H9 (cell line): Measurements from ENCODE around the gene IQCN. TPM values are rescaled to one million over a fixed set of nuclear protein-coding genes. Genes with fewer than 3 reads are reported as not detected.

Source experiments
- DNase-seq: peaks from one replicate; pipeline ENCODE4 v3.0.0-alpha.2; 2017
- H2AFZ ChIP-seq: one replicate; pipeline ENCODE4 v1.6.1; 2013; ENCODE audit warnings: mild to moderate bottlenecking, low read length, control low read depth, moderate library complexity
- H2AK5ac ChIP-seq: 2 replicates; pipeline ENCODE4 v1.6.1; 2013; ENCODE audit warnings: low read length, control low read depth, mixed read lengths; ENCODE audit not compliant: insufficient read length
- H2BK120ac ChIP-seq: one replicate; pipeline ENCODE4 v1.6.1; 2013; ENCODE audit warnings: low read depth, mild to moderate bottlenecking, low read length, control low read depth, inconsistent platforms; ENCODE audit not compliant: poor library complexity, severe bottlenecking
- H2BK12ac ChIP-seq: 2 replicates; pipeline ENCODE4 v1.6.1; 2013; ENCODE audit warnings: low read length, control low read depth, mixed read lengths, low read depth; ENCODE audit not compliant: insufficient read length
- H2BK15ac ChIP-seq: 2 replicates; pipeline ENCODE4 v1.6.1; 2013; ENCODE audit warnings: low read depth, low read length, control low read depth
- H2BK20ac ChIP-seq: one replicate; pipeline ENCODE4 v1.6.1; 2013; ENCODE audit warnings: low read depth, mild to moderate bottlenecking, low read length, control low read depth, inconsistent platforms; ENCODE audit not compliant: poor library complexity, severe bottlenecking
- H2BK5ac ChIP-seq: 2 replicates; pipeline ENCODE4 v1.6.1; 2013; ENCODE audit warnings: low read length, control low read depth, mixed read lengths; ENCODE audit not compliant: insufficient read length
- H3K14ac ChIP-seq: 2 replicates; pipeline ENCODE4 v1.6.1; 2013; ENCODE audit warnings: low read length, control low read depth; ENCODE audit not compliant: insufficient read depth
- H3K18ac ChIP-seq: 2 replicates; pipeline ENCODE4 v1.6.1; 2013; ENCODE audit warnings: low read depth, mild to moderate bottlenecking, mixed read lengths, low read length, control low read depth; ENCODE audit not compliant: insufficient read length
- H3K23ac ChIP-seq: 2 replicates; pipeline ENCODE4 v1.6.1; 2013; ENCODE audit warnings: low read length, control low read depth, mixed read lengths, low read depth; ENCODE audit not compliant: insufficient read length
- H3K23me2 ChIP-seq: 2 replicates; pipeline ENCODE4 v1.6.1; 2013; ENCODE audit warnings: low read depth, mild to moderate bottlenecking, mixed read lengths, low read length, control low read depth; ENCODE audit not compliant: insufficient read length, poor library complexity, severe bottlenecking
- H3K27ac ChIP-seq: 2 replicates; pipeline ENCODE4 v1.5.1; 2013; ENCODE audit warnings: low read length, control low read depth, mixed read lengths, low read depth; ENCODE audit not compliant: insufficient read length
- H3K27me3 ChIP-seq: 2 replicates; pipeline ENCODE4 v1.6.1; 2013; ENCODE audit warnings: low read length, control low read depth, inconsistent platforms; ENCODE audit not compliant: insufficient read depth
- H3K4ac ChIP-seq: 2 replicates; pipeline ENCODE4 v1.6.1; 2013; ENCODE audit warnings: low read depth, mild to moderate bottlenecking, control low read depth, inconsistent platforms, low read length, moderate library complexity
- H3K4me1 ChIP-seq: 2 replicates; pipeline ENCODE4 v1.6.1; 2013; ENCODE audit warnings: low read length, control low read depth, inconsistent platforms; ENCODE audit not compliant: insufficient read depth
- H3K4me2 ChIP-seq: 2 replicates; pipeline ENCODE4 v1.6.1; 2013; ENCODE audit warnings: low read length, control low read depth, mixed read lengths; ENCODE audit not compliant: insufficient read length, insufficient read depth
- H3K56ac ChIP-seq: 2 replicates; pipeline ENCODE4 v1.6.1; 2013; ENCODE audit warnings: low read depth, mild to moderate bottlenecking, mixed read lengths, low read length, control low read depth; ENCODE audit not compliant: insufficient read length
- H3K79me1 ChIP-seq: 2 replicates; pipeline ENCODE4 v1.6.1; 2013; ENCODE audit warnings: low read depth, mild to moderate bottlenecking, moderate library complexity, low read length, control low read depth, inconsistent platforms; ENCODE audit not compliant: insufficient read depth, poor library complexity, severe bottlenecking
- H3K79me2 ChIP-seq: 2 replicates; pipeline ENCODE4 v1.6.1; 2013; ENCODE audit warnings: low read length, control low read depth, inconsistent platforms; ENCODE audit not compliant: insufficient read depth
- H3K9ac ChIP-seq: 2 replicates; pipeline ENCODE4 v1.6.1; 2013; ENCODE audit warnings: low read length, control low read depth, mixed read lengths; ENCODE audit not compliant: insufficient read length; ENCODE audit errors: extremely low read depth
- H3K9me3 ChIP-seq: one replicate; pipeline ENCODE4 v1.6.1; 2013; ENCODE audit warnings: low read depth, low read length, inconsistent platforms; ENCODE audit not compliant: control insufficient read depth
- H3T11ph ChIP-seq: one replicate; pipeline ENCODE4 v1.6.1; 2013; ENCODE audit warnings: mild to moderate bottlenecking, low read length, control low read depth, inconsistent platforms
- H4K20me1 ChIP-seq: one replicate; pipeline ENCODE4 v1.6.1; 2013; ENCODE audit not compliant: control insufficient read depth, insufficient read length, insufficient read depth
- H4K5ac ChIP-seq: 2 replicates; pipeline ENCODE4 v1.6.1; 2013; ENCODE audit warnings: low read depth, mild to moderate bottlenecking, mixed read lengths, low read length, control low read depth; ENCODE audit not compliant: insufficient read length
- H4K8ac ChIP-seq: replicated peaks from 2 replicates; pipeline ENCODE4 v1.6.1; 2013; ENCODE audit warnings: low read length, control low read depth, mixed read lengths, low read depth; ENCODE audit not compliant: insufficient read length
- H4K91ac ChIP-seq: 2 replicates; pipeline ENCODE4 v1.6.1; 2013; ENCODE audit warnings: low read depth, mild to moderate bottlenecking, moderate library complexity, mixed read lengths, low read length, control low read depth; ENCODE audit not compliant: insufficient read length
- H3K27ac Mint-ChIP-seq, 3 experiments: 2 replicates in 2 of 3; 3 replicates in 1 of 3; pipeline ENCODE4 v1.8.0; 2020 to 2021; ENCODE audit warnings: mixed read lengths in 3 of 3, mild to moderate bottlenecking in 1 of 3, moderate library complexity in 1 of 3
- H3K27me3 Mint-ChIP-seq: 2 replicates; pipeline ENCODE4 v1.8.0; 2021; ENCODE audit warnings: low read depth, mild to moderate bottlenecking, moderate library complexity, mixed read lengths
- H3K36me3 Mint-ChIP-seq, 3 experiments: 2 replicates in 2 of 3; 3 replicates in 1 of 3; pipeline ENCODE4 v1.8.0; 2020 to 2021; ENCODE audit warnings: low read depth in 3 of 3, mixed read lengths in 3 of 3; ENCODE audit not compliant: insufficient read depth in 1 of 3
- H3K4me1 Mint-ChIP-seq, 2 experiments: 2 replicates each; pipeline ENCODE4 v1.8.0; 2020; ENCODE audit warnings: mixed read lengths in 2 of 2
- H3K4me3 Mint-ChIP-seq, 2 experiments: 2 replicates in 1 of 2; 3 replicates in 1 of 2; pipeline ENCODE4 v1.8.0; 2020 to 2021; ENCODE audit warnings: mild to moderate bottlenecking in 2 of 2, mixed read lengths in 2 of 2, moderate library complexity in 1 of 2
- H3K9me3 Mint-ChIP-seq, 2 experiments: 2 replicates in 1 of 2; 3 replicates in 1 of 2; pipeline ENCODE4 v1.8.0; 2020; ENCODE audit warnings: mild to moderate bottlenecking in 2 of 2, mixed read lengths in 2 of 2, moderate library complexity in 1 of 2
- CTCF ChIP-seq: fragments of 200-600 bp; sonication (generic); conservative IDR thresholded peaks from 3 replicates; pipeline ENCODE4 v1.8.0; 2021; ENCODE audit warnings: antibody characterized with exemption, mild to moderate bottlenecking
- WGBS: extraction: QIAGEN DNeasy Blood & Tissue Kit; methylation state at CpG from one replicate; pipeline ENCODE4 v1.1.7; 2013; ENCODE audit warnings: missing lambda C conversion rate, low lambda C conversion rate, mixed read lengths; ENCODE audit not compliant: insufficient read length; ENCODE audit errors: extremely low coverage; 5-methylcytosine and 5-hydroxymethylcytosine counted together
- total RNA-seq: library from RNA; stranded (reverse); gene quantifications from 2 replicates; pipeline ENCODE4 v1.2.1, GENCODE V29; 2021

The IQCN gene
- total RNA-seq, 1 experiment from 2014 or later, result 0.39 TPM

GRCh38 chr19:18226956-18227780 is 47.1 kb downstream of the IQCN start:
- H4K8ac ChIP-seq, result no peak overlapping the region
- no peak overlapping the region for H3K18ac ChIP-seq
- Mint-ChIP-seq H3K27me3 (peaks cover 34% of the 10 kb centered on the region), H3K9me3 (peaks cover 0 to 2% of the 10 kb centered on the region in 2 experiments; a peak in 2 of 5 replicates), H3K4me1 (peaks cover 34 to 42% of the 10 kb centered on the region in 2 experiments), H3K4me3 (peak overlapping the region in 1 of 2 experiments; percentile 47; a peak in 2 of 5 replicates), H3K36me3 (no peaks in the 10 kb centered on the region; a peak in 1 of 7 replicates), H3K27ac (peak overlapping the region in 1 of 3 experiments; percentile 63; a peak in 1 of 7 replicates)
- H4K5ac ChIP-seq, result no peak overlapping the region
- H4K20me1 ChIP-seq, result no peaks in the 10 kb centered on the region
- no peak overlapping the region for H2BK15ac ChIP-seq
- H2AK5ac ChIP-seq, result no peak overlapping the region
- no peak overlapping the region for H3K27ac ChIP-seq
- no peak overlapping the region; the same call in 1 of the 2 replicates for H3K14ac ChIP-seq
- peaks cover 6% of the 10 kb centered on the region for H3K23me2 ChIP-seq
- TF ChIP-seq CTCF, result no peak
- H2BK120ac ChIP-seq, result no peak overlapping the region
- no peak overlapping the region for H3K23ac ChIP-seq
- no peaks in the 10 kb centered on the region for H3K79me1 ChIP-seq
- H3K56ac ChIP-seq, result no peak overlapping the region
- H3K4ac ChIP-seq, result no peak overlapping the region
- no peaks in the 10 kb centered on the region for H3K9me3 ChIP-seq
- no peak overlapping the region for H2BK5ac ChIP-seq
- no peak overlapping the region for H2BK20ac ChIP-seq
- H3T11ph ChIP-seq, result no peak overlapping the region
- H2AFZ ChIP-seq, result no peak overlapping the region
- no peak overlapping the region for H4K91ac ChIP-seq
- H3K79me2 ChIP-seq, result no peaks in the 10 kb centered on the region
- no CpG with 5 or more reads among the region's 18 CpGs for WGBS
- no peak overlapping the region for H3K4me2 ChIP-seq
- no peak overlapping the region for H3K9ac ChIP-seq
- H3K4me1 ChIP-seq, result no peaks in the 10 kb centered on the region; the same call in 1 of the 2 replicates
- peaks cover 2% of the 10 kb centered on the region; the same call in 1 of the 2 replicates for H3K27me3 ChIP-seq
- H2BK12ac ChIP-seq, result no peak overlapping the region
- DNase-seq, result no peak
